HuH-7 (cell line): ENCODE measurements around the gene NUP153.
"Not testable (repeated sequence)": the region's sequence is repeated elsewhere in the genome, so short reads cannot be mapped to it uniquely, and the experiment has no call there.

Experiments
- DNase-seq: peaks from one replicate; pipeline ENCODE4 v3.0.0; 2011; ENCODE audit warnings: low spot score

Gene NUP153

GRCh38 chr6:17706580-17707370, at the start of gene NUP153:
TSS of gene NUP153 (minus strand) at chr6:17706925. CDS start at chr6:17706387, 538 bp downstream.
- DNase-seq, result peak; percentile 83

- no peak for DNase-seq
Observed at GRCh38 chr6:17754254-17754653, 47.5 kb upstream of the NUP153 start.

GRCh38 chr6:17745324-17745723, 38.6 kb upstream of the NUP153 start:
- DNase-seq, result not testable (repeated sequence)

GRCh38 chr6:17744757-17745308, 38.1 kb upstream of the NUP153 start:
- DNase-seq, result not testable (repeated sequence)

- no peak for DNase-seq
Observed at GRCh38 chr6:17744019-17744756, 37.5 kb upstream of the NUP153 start.

GRCh38 chr6:17741507-17741906, 34.8 kb upstream of the NUP153 start:
- DNase-seq, result no peak

GRCh38 chr6:17740559-17741220, 34.0 kb upstream of the NUP153 start:
- no peak for DNase-seq

GRCh38 chr6:17737704-17738252, 31.1 kb upstream of the NUP153 start:
- DNase-seq, result no peak

GRCh38 chr6:17735311-17735710, 28.6 kb upstream of the NUP153 start:
- not testable (repeated sequence) for DNase-seq

GRCh38 chr6:17730078-17730704, 23.5 kb upstream of the NUP153 start:
- DNase-seq, result no peak

GRCh38 chr6:17729223-17730077, 22.7 kb upstream of the NUP153 start:
- DNase-seq, result no peak

GRCh38 chr6:17728551-17729222, 22.0 kb upstream of the NUP153 start:
- DNase-seq, result no peak

- DNase-seq, result peak; percentile 63
Observed at GRCh38 chr6:17725083-17725482, 18.4 kb upstream of the NUP153 start.

GRCh38 chr6:17724341-17724740, 17.6 kb upstream of the NUP153 start:
- DNase-seq, result no peak

- no peak for DNase-seq
Observed at GRCh38 chr6:17721671-17722070, 14.9 kb upstream of the NUP153 start.

GRCh38 chr6:17719323-17720041, 12.8 kb upstream of the NUP153 start:
- no peak for DNase-seq

- DNase-seq, result no peak
Observed at GRCh38 chr6:17716221-17716620, 9.5 kb upstream of the NUP153 start.

GRCh38 chr6:17714879-17715851, 8.4 kb upstream of the NUP153 start:
- DNase-seq, result no peak
